Measurements from ENCODE around the gene DOK6. TPM values are rescaled to one million over a fixed set of nuclear protein-coding genes. Genes with fewer than 3 reads are reported as not detected.
A peak's percentile ranks its signal among the peaks of the same experiment; 100 is the strongest.

DOK6 gene
- total RNA-seq, 1 experiment from 2014 or later = 4.1 TPM

GRCh38 chr18:69494841-69495240 is 94.2 kb downstream of the DOK6 start:
- no peaks in the 10 kb centered on the region for H3K4me1 Mint-ChIP-seq
- ATAC-seq (no peak), DNase-seq (ENCODE audit: low spot score) (no peak)
- no peaks in the 10 kb centered on the region for H3K27me3 Mint-ChIP-seq (ENCODE audit: low read depth)
- POLR2A ChIA-PET = no interaction called here
- CTCF ChIA-PET = no interaction called here
- 0 out of 2 replicates have a peak, but pooled peaks cover 2% of the 10 kb centered on the region for H3K36me3 Mint-ChIP-seq
- TF ChIP-seq GRHL2 (CRISPR knock-in tag; IDR thresholded peaks at IDR 0.05; ENCODE audit: insufficient replicate concordance, severe bottlenecking) (no peak), E2F4 (CRISPR knock-in tag; IDR thresholded peaks at IDR 0.05; ENCODE audit: borderline replicate concordance, low read depth) (no peak), ZMAT4 (CRISPR knock-in tag; IDR thresholded peaks at IDR 0.05) (no peak), ATF2 (CRISPR knock-in tag; IDR thresholded peaks at IDR 0.05; ENCODE audit: borderline replicate concordance, low read depth) (no peak), ZNF232 (CRISPR knock-in tag; IDR thresholded peaks at IDR 0.05) (no peak), JUN (CRISPR knock-in tag; IDR thresholded peaks at IDR 0.05) (no peak), FOXK1 (CRISPR knock-in tag; IDR thresholded peaks at IDR 0.05) (no peak), SMAD4 (CRISPR knock-in tag; IDR thresholded peaks at IDR 0.05) (no peak), ZNF263 (CRISPR knock-in tag; IDR thresholded peaks at IDR 0.05; ENCODE audit: low read depth) (no peak), NR3C1 (CRISPR knock-in tag; conservative IDR thresholded peaks at IDR 0.05; ENCODE audit: low read depth) (no peak), PREB (CRISPR knock-in tag; IDR thresholded peaks at IDR 0.05; ENCODE audit: borderline replicate concordance) (no peak), SMAD3 (CRISPR knock-in tag; IDR thresholded peaks at IDR 0.05; ENCODE audit: borderline replicate concordance) (no peak), GTF2I (CRISPR knock-in tag; conservative IDR thresholded peaks at IDR 0.05) (no peak), PRDM15 (CRISPR knock-in tag; IDR thresholded peaks at IDR 0.05) (no peak)
- peaks cover 9% of the 10 kb centered on the region for H3K9me3 Mint-ChIP-seq
- H3K4me3 Mint-ChIP-seq = no peak overlapping the region
- no peak overlapping the region for H3K27ac Mint-ChIP-seq

GRCh38 chr18:69495338-69495737 is 94.7 kb downstream of the DOK6 start:
- Mint-ChIP-seq H3K27me3 (ENCODE audit: low read depth) (no peaks in the 10 kb centered on the region), H3K27ac (no peak overlapping the region), H3K36me3 (0 out of 2 replicates have a peak, but pooled peaks cover 2% of the 10 kb centered on the region), H3K9me3 (peaks cover 9% of the 10 kb centered on the region), H3K4me3 (no peak overlapping the region), H3K4me1 (no peaks in the 10 kb centered on the region)
- POLR2A ChIA-PET = no interaction called here
- CTCF ChIA-PET = no interaction called here
- DNase-seq (ENCODE audit: low spot score) (no peak), ATAC-seq (peak; percentile 50; the same call in 1 of the 2 replicates)
- TF ChIP-seq CTCF (IDR thresholded peaks at IDR 0.05) (no peak), ATF3 (CRISPR knock-in tag; conservative IDR thresholded peaks at IDR 0.05) (no peak), RELA (CRISPR knock-in tag; IDR thresholded peaks at IDR 0.05; ENCODE audit: borderline replicate concordance) (no peak), STAT6 (CRISPR knock-in tag; conservative IDR thresholded peaks at IDR 0.05; ENCODE audit: low read depth) (no peak), SMAD3 (CRISPR knock-in tag; IDR thresholded peaks at IDR 0.05; ENCODE audit: borderline replicate concordance) (no peak), EMX1 (CRISPR knock-in tag; IDR thresholded peaks at IDR 0.05) (no peak), TP53 (CRISPR knock-in tag; IDR thresholded peaks at IDR 0.05) (no peak)

Data from WTC11 (cell line).